Measurements from ENCODE around the gene ZNF189. TPM values are rescaled to one million over a fixed set of nuclear protein-coding genes. Genes with fewer than 3 reads are reported as not detected.

Gene ZNF189
- total and polyA plus RNA-seq, 2 of the 4 experiments (the other 2 are of a cell fraction): 5.9 to 19.9 TPM

DNA sequence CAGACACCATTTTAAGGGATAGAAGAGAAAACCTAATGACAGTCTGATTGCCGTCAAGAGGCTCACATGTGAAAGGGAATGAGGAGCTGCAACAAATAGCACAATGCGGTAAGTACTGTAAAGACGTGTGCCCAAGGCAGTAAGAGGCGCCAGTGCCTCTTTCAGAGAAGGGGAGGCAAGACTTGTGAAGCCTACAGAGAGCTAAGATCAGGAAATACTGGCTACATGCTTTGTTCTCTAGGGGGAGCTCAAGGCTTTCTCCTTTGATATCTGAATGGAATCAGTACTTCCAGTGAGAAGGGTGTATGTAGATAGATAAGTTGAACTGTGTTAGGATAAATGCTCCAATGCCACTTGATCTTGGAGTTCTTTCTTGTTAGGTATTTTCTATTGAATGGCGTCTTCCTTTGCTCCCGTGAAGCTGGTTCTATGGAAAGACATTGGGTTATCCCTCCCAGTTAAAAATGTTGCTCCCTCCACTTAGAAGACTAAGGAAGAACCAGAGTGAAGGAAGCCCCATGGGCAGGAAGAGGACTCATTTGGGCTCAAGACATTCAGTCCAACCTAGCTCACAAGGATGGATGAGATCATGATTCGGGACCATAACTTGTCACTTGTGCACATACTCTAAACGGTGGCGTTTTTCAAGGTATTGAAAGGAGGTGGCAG lies 60.4 kb downstream of the ZNF189 start (continued):
- TF ChIP-seq MAFK (IDR thresholded peaks at IDR 0.05; ENCODE audit: low read depth, low read length): no peak

Small RNA genes within 50 kb of the gene (microRNA-seq; reads per million reads assigned to microRNA genes)
- gene AL353621.2 (ENCODE audit: insufficient read depth, insufficient read length): not detected

Small RNA genes within 50 kb of the gene (small RNA-seq; reads per million reads assigned to genes)
- 0 reads per million in 5 experiments for gene AL353621.2

Other genes with a start within 250 kb of the ZNF189 start
- under 0.01 TPM in 1 of 2 replicates, not detected in the other for gene BAAT, start 13.8 kb upstream of the ZNF189 start, total RNA-seq (2012; rRNA removed)
- gene BAAT, start 13.8 kb upstream of the ZNF189 start, polyA plus RNA-seq (2012; rRNA removed): not detected in 2 replicates
- 8.6 and 11.1 TPM in 2 replicates for gene MRPL50, start 233 bp upstream of the ZNF189 start, total RNA-seq (2012; rRNA removed)
- 6.4 and 7.5 TPM in 2 replicates for gene MRPL50, start 233 bp upstream of the ZNF189 start, polyA plus RNA-seq (2012; rRNA removed)
- not detected in 2 replicates for gene ALDOB, start 36.9 kb downstream of the ZNF189 start, total RNA-seq (2012; rRNA removed)
- gene ALDOB, start 36.9 kb downstream of the ZNF189 start, polyA plus RNA-seq (2012; rRNA removed): not detected in 2 replicates
- gene RNF20, start 135.0 kb downstream of the ZNF189 start, total RNA-seq (2012; rRNA removed): 21.3 and 30.8 TPM in 2 replicates
- 10.1 and 13.7 TPM in 2 replicates for gene RNF20, start 135.0 kb downstream of the ZNF189 start, polyA plus RNA-seq (2012; rRNA removed)
- gene PPP3R2, start 196.1 kb downstream of the ZNF189 start, total RNA-seq (2012; rRNA removed): not detected in 2 replicates
- not detected in 2 replicates for gene PPP3R2, start 196.1 kb downstream of the ZNF189 start, polyA plus RNA-seq (2012; rRNA removed)

Data from IMR-90 (cell line).